ENCODE results near the gene PRSS36. TPM values are rescaled to one million over a fixed set of nuclear protein-coding genes. Genes with fewer than 3 reads are reported as not detected.
A peak's percentile ranks its signal among the peaks of the same experiment; 100 is the strongest.

PRSS36 gene
- total and polyA plus RNA-seq, 7 donors = 0.83 to 10.2 (median 4.7) TPM

- intact Hi-C loops (cut with DNase I) = loop anchor here (10.0 kb wide), 1 partner anchor 690 kb away; the partner anchor contains the start of gene ZNF267
- H3K27ac ChIP-seq = no peak overlapping the region
- H3K36me3 ChIP-seq = peaks cover 59 to 77% (median 72%) of the 10 kb centered on the region in 4 donors
- 97% methylated on average over 14 of the region's 14 CpGs for WGBS, 2 donors
- H3K27me3 ChIP-seq = no peaks in the 10 kb centered on the region
- H3K4me1 ChIP-seq = peaks cover 0 to 37% (median 34%) of the 10 kb centered on the region in 4 donors
- H3K4me3 ChIP-seq = no peak overlapping the region
- DNase-seq = no peak
- no peak for TF ChIP-seq CTCF (IDR thresholded peaks at IDR 0.05)
- no peak for TF ChIP-seq POLR2A (IDR thresholded peaks at IDR 0.05)
- no peak for TF ChIP-seq EP300 (IDR thresholded peaks at IDR 0.05)
- TF ChIP-seq POLR2AphosphoS5 (IDR thresholded peaks at IDR 0.05) = no peak
- H3K9me3 ChIP-seq = no peaks in the 10 kb centered on the region
Measured at GRCh38 chr16:31184888-31185287, 35.0 kb upstream of the PRSS36 start.

- no peak for TF ChIP-seq POLR2A (IDR thresholded peaks at IDR 0.05)
- TF ChIP-seq CTCF (IDR thresholded peaks at IDR 0.05) = no peak
- no peak for TF ChIP-seq POLR2AphosphoS5 (IDR thresholded peaks at IDR 0.05)
- TF ChIP-seq EP300 (IDR thresholded peaks at IDR 0.05) = no peak
- H3K36me3 ChIP-seq = peaks cover 47 to 65% (median 61%) of the 10 kb centered on the region in 4 donors
- intact Hi-C loops (cut with DNase I) = loop anchor here (10.0 kb wide), 1 partner anchor 691 kb away; the partner anchor contains the start of gene ZNF267
- DNase-seq = no peak
- no peaks in the 10 kb centered on the region for H3K9me3 ChIP-seq
- no peak overlapping the region for H3K4me3 ChIP-seq
- H3K27me3 ChIP-seq = no peaks in the 10 kb centered on the region
- H3K27ac ChIP-seq = no peak overlapping the region
- WGBS, 2 donors = 85 to 88% methylated on average over 10 of the region's 10 CpGs
- peaks cover 0 to 43% (median 40%) of the 10 kb centered on the region in 4 donors for H3K4me1 ChIP-seq
Measured at GRCh38 chr16:31183432-31184428, 33.9 kb upstream of the PRSS36 start.

DNA sequence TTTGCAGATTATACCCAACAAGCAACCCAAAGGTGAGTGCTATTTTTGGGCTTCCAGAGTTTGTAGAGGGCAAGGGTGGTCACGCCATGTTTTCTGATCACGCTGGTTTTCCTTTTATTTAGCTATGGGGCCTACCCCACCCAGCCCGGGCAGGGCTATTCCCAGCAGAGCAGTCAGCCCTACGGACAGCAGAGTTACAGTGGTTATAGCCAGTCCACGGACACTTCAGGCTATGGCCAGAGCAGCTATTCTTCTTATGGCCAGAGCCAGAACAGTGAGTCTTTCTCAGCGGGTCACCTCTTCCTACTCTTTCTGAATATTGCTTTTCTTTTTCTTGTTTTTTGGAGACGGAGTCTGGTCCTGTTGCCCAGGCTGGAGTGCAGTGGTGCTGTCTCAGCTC, 32.5 kb upstream of the PRSS36 start:
- DNase-seq = no peak
- TF ChIP-seq CTCF (IDR thresholded peaks at IDR 0.05) (no peak), POLR2AphosphoS5 (IDR thresholded peaks at IDR 0.05) (no peak), POLR2A (IDR thresholded peaks at IDR 0.05) (no peak), EP300 (IDR thresholded peaks at IDR 0.05) (no peak)
- Histone ChIP-seq H3K27ac (peak overlapping the region in 1 of 4 donors; percentile 31), H3K27me3 (no peaks in the 10 kb centered on the region), H3K4me1 (peaks cover 0 to 46% (median 42%) of the 10 kb centered on the region in 4 donors), H3K9me3 (no peaks in the 10 kb centered on the region), H3K36me3 (peaks cover 38 to 52% (median 47%) of the 10 kb centered on the region in 4 donors), H3K4me3 (peak overlapping the region in 3 of 4 donors; percentile 91 to 94 (median 93))
- intact Hi-C loops (cut with DNase I) = loop anchor here (10.0 kb wide), 1 partner anchor 692 kb away; the partner anchor contains the start of gene ZNF267
- WGBS, 2 donors = 37 to 41% methylated on average over 7 of the region's 7 CpGs

DNA sequence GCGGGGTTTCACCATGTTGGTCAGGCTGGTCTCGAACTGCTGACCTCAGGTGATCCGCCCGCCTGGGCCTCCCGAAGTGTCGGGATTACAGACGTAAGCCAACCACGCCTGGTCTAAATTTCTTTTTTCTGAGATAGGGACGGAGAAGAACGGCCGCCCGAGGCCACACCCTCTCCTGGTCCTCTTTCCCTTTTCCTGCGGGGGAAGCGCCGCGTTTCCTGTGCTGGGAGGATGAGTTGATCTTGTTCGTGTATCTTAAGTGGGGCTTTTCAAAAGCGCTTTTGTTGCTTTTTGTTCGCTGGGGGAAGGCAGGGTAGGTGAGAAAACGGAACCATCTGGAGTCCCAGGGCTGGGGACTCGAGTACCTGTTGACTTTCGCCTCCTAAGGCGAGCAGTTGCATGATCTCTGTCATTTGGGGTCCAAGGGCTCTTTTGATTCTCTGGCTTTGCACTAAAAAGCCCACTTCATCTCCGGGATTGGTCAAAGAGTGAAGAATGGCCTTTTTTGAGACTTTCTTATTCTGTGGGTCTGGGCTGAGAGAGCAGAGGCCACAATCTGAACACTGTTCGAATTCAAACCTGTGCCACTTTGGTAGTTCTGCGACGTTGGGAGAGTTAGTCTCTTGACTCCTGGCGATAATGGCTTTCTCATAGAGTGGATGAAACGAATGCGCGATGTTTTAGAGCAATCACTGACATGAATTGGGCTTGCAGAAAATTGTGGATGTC, 31.4 kb upstream of the PRSS36 start:
- intact Hi-C loops (cut with DNase I) = loop anchor here (10.0 kb wide), 1 partner anchor 694 kb away; the partner anchor contains the start of gene ZNF267
- DNase-seq = peak; percentile 70
- Histone ChIP-seq H3K4me3 (peak overlapping the region; percentile 77 to 94 (median 92)), H3K27ac (peak overlapping the region; percentile 93 to 99 (median 98)), H3K27me3 (no peaks in the 10 kb centered on the region), H3K9me3 (no peaks in the 10 kb centered on the region), H3K4me1 (peaks cover 0 to 42% (median 40%) of the 10 kb centered on the region in 4 donors), H3K36me3 (peaks cover 27 to 40% (median 37%) of the 10 kb centered on the region in 4 donors)
- 4 to 13% methylated on average over 31 of the region's 31 CpGs for WGBS, 2 donors
- TF ChIP-seq CTCF (IDR thresholded peaks at IDR 0.05) (no peak), POLR2A (IDR thresholded peaks at IDR 0.05) (no peak), EP300 (IDR thresholded peaks at IDR 0.05) (no peak), POLR2AphosphoS5 (IDR thresholded peaks at IDR 0.05) (no peak)

All from sigmoid colon (tissue), 7 donors.